AG09309 (cell line): ENCODE measurements around the gene JPH4.

Experiments
- DNase-seq: peaks from one replicate; pipeline ENCODE4 v3.0.0-alpha.2; 2010; ENCODE audit warnings: low read depth
- H3K4me3 ChIP-seq: 2 replicates; pipeline ENCODE4 v1.5.1; 2011; ENCODE audit warnings: mild to moderate bottlenecking, low read depth, low read length, moderate library complexity; ENCODE audit not compliant: control insufficient read depth
- CTCF ChIP-seq: IDR thresholded peaks from 2 replicates; pipeline ENCODE4 v1.5.1; 2011; ENCODE audit warnings: mild to moderate bottlenecking, low read depth, low read length, inconsistent platforms; ENCODE audit not compliant: insufficient read depth, control insufficient read depth; ENCODE audit errors: missing control alignments

The JPH4 gene

GRCh38 chr14:23578560-23579310 lies at the start of gene JPH4:
Gene JPH4, minus strand, starts transcription at chr14:23578790. Its CDS starts 1,337 bp downstream, at chr14:23577453.
- no peak for TF ChIP-seq CTCF
- H3K4me3 ChIP-seq = no peak within 1 kb of the TSS
- no peak for DNase-seq

GRCh38 chr14:23627961-23628360 lies 49.4 kb upstream of the JPH4 start:
- no peak overlapping the region for H3K4me3 ChIP-seq
- TF ChIP-seq CTCF = no peak
- no peak for DNase-seq

GRCh38 chr14:23626946-23627345 lies 48.4 kb upstream of the JPH4 start:
- no peak overlapping the region for H3K4me3 ChIP-seq
- no peak for TF ChIP-seq CTCF
- no peak for DNase-seq

- no peak overlapping the region for H3K4me3 ChIP-seq
- TF ChIP-seq CTCF = no peak
- DNase-seq = no peak
These were observed 46.3 kb upstream of the JPH4 start for GRCh38 chr14:23624830-23625404.

GRCh38 chr14:23623962-23624361 lies 45.4 kb upstream of the JPH4 start:
- no peak overlapping the region for H3K4me3 ChIP-seq
- TF ChIP-seq CTCF = no peak
- no peak for DNase-seq

- no peak overlapping the region for H3K4me3 ChIP-seq
- TF ChIP-seq CTCF = no peak
- DNase-seq = no peak
These were observed 44.4 kb upstream of the JPH4 start for GRCh38 chr14:23622990-23623389.
